ENCODE measurements around the gene TPO.
"Not testable (repeated sequence)": the region's sequence is repeated elsewhere in the genome, so short reads cannot be mapped to it uniquely, and the experiment has no call there.

DNA sequence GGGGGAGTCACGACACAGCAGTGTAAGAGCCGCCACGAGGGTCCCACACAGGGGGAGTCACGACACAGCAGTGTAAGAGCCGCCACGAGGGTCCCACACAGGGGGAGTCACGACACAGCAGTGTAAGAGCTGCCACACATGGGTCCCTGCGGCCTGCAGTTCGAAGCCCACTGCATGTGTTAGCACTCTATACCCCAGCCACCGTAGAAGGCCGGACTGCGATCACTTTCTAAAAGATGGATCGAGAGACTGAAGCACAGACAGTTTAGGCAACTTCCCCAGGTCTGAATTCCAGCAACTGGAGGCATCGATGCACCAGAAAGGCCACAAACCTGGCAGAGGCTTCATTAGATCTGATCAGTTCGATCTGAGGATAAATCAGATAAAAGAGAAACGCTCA lies 77.1 kb downstream of the TPO start:
- TF ChIP-seq, protein P1, sequence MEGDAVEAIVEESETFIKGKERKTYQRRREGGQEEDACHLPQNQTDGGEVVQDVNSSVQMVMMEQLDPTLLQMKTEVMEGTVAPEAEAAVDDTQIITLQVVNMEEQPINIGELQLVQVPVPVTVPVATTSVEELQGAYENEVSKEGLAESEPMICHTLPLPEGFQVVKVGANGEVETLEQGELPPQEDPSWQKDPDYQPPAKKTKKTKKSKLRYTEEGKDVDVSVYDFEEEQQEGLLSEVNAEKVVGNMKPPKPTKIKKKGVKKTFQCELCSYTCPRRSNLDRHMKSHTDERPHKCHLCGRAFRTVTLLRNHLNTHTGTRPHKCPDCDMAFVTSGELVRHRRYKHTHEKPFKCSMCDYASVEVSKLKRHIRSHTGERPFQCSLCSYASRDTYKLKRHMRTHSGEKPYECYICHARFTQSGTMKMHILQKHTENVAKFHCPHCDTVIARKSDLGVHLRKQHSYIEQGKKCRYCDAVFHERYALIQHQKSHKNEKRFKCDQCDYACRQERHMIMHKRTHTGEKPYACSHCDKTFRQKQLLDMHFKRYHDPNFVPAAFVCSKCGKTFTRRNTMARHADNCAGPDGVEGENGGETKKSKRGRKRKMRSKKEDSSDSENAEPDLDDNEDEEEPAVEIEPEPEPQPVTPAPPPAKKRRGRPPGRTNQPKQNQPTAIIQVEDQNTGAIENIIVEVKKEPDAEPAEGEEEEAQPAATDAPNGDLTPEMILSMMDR (IDR thresholded peaks at IDR 0.05), result not testable (repeated sequence)
- not testable (repeated sequence) for TF ChIP-seq ZFX (IDR thresholded peaks at IDR 0.05; ENCODE audit: borderline replicate concordance)

Data from 22Rv1 (cell line).